DMS 273 (cell line): ENCODE data around the gene CORO2B.

Source experiments
- DNase-seq: peaks from one replicate; lab custom pipeline; 2025; ENCODE audit not compliant: unreplicated experiment; lab: John Stamatoyannopoulos, UW

CORO2B gene

GRCh38 chr15:68626283-68626682, 47.5 kb downstream of the CORO2B start:
- no peak for DNase-seq

- no peak for DNase-seq
These were observed 47.9 kb downstream of the CORO2B start for GRCh38 chr15:68626739-68627138.

- no peak for DNase-seq
These were observed 48.7 kb downstream of the CORO2B start for GRCh38 chr15:68627476-68627875.

GRCh38 chr15:68627995-68628394, 49.2 kb downstream of the CORO2B start:
- DNase-seq, result no peak

GRCh38 chr15:68629519-68630210, 50.9 kb downstream of the CORO2B start:
- DNase-seq, result peak; percentile 19

- DNase-seq, result no peak
These were observed 51.4 kb downstream of the CORO2B start for GRCh38 chr15:68630211-68630555.

- no peak for DNase-seq
These were observed 52.0 kb downstream of the CORO2B start for GRCh38 chr15:68630836-68631235.

- DNase-seq, result peak; percentile 60
These were observed 52.8 kb downstream of the CORO2B start for GRCh38 chr15:68631601-68632051.

- DNase-seq, result no peak
These were observed 53.3 kb downstream of the CORO2B start for GRCh38 chr15:68632101-68632500.

- no peak for DNase-seq
These were observed 54.7 kb downstream of the CORO2B start for GRCh38 chr15:68633231-68634121.

GRCh38 chr15:68634122-68634482, 55.3 kb downstream of the CORO2B start:
- no peak for DNase-seq

GRCh38 chr15:68634531-68634930, 55.7 kb downstream of the CORO2B start:
- no peak for DNase-seq

- peak; percentile 26 for DNase-seq
These were observed 56.3 kb downstream of the CORO2B start for GRCh38 chr15:68635141-68635540.

- no peak for DNase-seq
These were observed 57.5 kb downstream of the CORO2B start for GRCh38 chr15:68636256-68636655.

- no peak for DNase-seq
These were observed 59.1 kb downstream of the CORO2B start for GRCh38 chr15:68637767-68638404.

- no peak for DNase-seq
These were observed 60.2 kb downstream of the CORO2B start for GRCh38 chr15:68638953-68639515.

- no peak for DNase-seq
These were observed 61.3 kb downstream of the CORO2B start for GRCh38 chr15:68639926-68640600.

- DNase-seq, result peak; percentile 62
These were observed 62.1 kb downstream of the CORO2B start for GRCh38 chr15:68640791-68641331.

- DNase-seq, result peak; percentile 49
These were observed 62.6 kb downstream of the CORO2B start for GRCh38 chr15:68641376-68641775.

- no peak for DNase-seq
These were observed 63.7 kb downstream of the CORO2B start for GRCh38 chr15:68642491-68642845.
